Measurements from ENCODE around the gene LDB1.

The LDB1 gene, protein sequence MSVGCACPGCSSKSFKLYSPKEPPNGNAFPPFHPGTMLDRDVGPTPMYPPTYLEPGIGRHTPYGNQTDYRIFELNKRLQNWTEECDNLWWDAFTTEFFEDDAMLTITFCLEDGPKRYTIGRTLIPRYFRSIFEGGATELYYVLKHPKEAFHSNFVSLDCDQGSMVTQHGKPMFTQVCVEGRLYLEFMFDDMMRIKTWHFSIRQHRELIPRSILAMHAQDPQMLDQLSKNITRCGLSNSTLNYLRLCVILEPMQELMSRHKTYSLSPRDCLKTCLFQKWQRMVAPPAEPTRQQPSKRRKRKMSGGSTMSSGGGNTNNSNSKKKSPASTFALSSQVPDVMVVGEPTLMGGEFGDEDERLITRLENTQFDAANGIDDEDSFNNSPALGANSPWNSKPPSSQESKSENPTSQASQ

DNA sequence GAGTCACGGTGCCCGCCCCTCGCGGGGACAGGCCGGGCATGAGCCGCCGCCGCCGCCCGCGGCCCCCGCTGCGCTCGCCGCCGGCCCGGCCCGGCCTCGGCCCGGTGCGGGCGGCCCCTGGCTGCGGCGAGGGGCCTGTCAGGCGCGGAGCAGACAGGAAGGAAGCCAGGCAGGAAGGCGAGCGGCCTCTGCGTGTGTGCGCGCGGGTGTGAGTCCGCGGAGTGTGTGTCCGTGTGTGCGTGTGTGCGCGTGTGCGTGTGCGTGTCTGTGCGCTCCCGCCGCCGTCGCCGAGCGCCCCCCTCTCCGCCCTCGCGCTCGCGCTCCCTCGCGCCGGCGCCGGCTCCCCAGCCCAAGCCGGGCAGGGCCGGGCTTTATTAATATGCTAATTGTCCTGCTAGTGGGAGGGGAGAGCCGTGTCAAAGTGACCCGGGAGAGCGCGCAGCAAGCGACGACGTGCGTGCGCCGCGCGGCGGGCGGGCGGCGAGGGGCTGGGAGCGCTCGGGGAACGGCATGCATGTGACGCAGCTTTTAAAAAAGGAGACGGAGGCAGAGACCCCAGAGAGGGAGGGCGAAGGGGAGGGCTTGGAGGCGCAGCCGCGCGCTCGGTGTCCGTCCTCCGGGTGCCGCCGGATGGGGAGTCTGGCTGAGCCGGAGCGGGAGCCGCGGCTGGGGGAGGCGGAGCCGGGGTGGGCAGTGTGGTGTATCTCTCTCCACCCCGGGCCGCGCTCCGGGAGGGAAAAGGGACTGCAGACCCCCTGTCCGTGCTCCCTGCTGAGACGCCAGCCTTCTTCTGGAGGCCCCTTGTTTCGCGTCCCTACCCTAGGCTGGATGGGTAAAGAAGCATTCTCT is at the start of gene LDB1:
Gene LDB1 (minus strand): TSS at position 227 of the 849 bp plus-strand sequence. CDS start 258 bp downstream, outside the sequence.
- peak; percentile 91 to 93 for DNase-seq

DNA sequence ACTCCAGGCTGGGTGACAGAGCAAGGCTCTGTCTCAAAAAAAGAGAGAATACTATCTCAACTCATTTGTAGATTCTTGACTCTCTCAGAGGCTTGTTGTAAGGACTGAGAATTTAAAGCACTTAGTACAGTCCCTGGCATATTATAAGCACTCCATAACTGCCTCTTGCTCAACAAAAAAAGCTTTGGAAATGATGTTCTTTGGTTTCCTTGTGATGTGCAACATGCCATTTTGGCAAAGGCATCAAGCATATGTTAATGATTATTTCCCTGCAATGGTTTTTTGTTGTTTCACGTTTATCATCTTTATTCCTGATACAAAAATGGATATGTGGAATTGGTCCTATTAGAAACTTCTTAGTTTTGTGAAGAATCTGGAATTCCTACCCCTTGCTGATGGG is 47.7 kb upstream of the LDB1 start:
- no peak for DNase-seq

DNA sequence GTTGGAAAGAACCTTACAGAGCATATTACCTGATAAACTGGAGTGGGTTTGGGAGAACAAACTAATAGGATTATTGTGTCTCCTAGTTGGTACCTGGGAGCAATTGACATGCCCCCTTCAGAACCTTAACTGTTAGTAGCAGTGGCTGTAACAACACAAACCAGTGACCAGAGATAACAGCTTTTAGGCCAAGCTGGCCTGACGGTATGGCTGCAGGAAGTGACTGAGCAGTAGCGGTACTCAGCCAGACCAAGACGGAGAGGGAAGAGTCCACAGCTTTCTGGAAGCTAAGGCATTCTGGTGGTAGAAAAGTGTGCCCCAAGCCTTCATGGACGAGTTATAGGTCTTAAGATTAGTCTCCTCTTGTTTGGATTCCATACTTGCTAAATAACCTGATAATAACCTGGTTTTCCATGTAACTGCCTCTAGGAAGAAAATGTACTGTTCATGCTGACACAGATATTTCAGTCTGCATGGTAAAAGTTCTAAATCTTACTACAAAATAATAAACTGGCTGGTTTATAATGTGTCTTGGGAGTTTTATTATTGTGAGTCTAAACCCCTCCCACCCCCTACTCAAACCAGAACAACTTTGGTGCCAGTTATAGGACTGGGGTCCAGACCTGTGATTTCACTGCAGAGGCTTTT is 43.3 kb upstream of the LDB1 start:
- DNase-seq = no peak

DNA sequence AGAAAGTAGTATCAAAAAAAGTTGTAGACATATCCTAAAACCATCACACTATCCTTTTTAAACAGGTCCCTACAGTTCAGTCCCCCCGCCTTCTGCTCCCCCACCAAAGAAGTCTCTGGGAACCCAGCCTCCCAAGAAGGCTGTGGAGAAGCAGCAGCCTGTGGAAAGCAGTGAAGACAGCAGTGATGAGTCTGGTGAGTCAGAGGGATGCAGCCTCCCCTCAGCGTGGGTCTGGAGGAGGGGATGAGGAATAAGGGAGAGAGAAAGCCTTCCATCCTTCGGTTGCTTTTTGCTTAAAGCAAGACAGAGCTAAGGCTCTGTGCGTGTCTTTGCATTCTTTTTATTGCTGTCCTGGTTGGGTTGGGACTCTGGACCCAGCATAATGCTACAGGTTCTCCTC is 39.7 kb upstream of the LDB1 start:
- no peak for DNase-seq

DNA sequence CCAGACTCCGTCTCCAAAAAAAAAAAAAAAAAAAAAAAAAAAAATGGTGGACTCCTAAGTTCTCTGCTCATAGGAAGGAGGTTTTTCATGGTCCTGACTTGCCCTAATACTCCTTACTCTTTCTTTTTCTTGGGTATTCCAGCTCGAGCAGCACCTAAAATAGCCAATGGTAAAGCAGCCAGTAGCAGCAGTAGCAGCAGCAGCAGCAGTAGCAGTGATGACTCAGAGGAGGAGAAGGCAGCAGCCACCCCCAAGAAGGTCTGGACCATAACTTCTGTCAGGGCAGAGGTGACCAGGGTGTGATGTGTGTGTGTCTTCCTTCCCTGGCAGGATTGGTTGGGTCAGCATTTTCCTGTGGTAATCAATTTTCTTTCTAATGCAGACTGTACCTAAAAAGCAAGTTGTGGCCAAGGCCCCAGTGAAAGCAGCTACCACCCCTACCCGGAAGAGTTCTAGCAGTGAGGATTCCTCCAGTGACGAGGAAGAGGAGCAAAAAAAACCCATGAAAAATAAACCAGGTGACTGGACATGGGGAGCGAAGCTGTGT is 39.0 kb upstream of the LDB1 start:
- no peak for DNase-seq

DNA sequence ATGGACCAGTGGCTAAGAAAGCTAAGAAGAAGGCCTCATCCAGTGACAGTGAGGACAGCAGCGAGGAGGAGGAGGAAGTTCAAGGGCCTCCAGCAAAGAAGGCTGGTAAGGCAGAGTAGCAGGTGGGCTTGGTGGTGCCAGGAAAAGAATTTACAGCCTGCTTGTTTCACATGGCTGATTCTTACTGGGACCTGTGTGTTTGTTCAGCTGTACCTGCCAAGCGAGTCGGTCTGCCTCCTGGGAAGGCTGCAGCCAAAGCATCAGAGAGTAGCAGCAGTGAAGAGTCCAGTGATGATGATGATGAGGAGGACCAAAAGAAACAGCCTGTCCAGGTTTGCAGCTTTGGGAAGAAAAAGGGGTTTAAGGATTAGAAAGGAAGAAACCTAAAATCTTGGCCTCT is 37.1 kb upstream of the LDB1 start:
- no peak for DNase-seq

DNA sequence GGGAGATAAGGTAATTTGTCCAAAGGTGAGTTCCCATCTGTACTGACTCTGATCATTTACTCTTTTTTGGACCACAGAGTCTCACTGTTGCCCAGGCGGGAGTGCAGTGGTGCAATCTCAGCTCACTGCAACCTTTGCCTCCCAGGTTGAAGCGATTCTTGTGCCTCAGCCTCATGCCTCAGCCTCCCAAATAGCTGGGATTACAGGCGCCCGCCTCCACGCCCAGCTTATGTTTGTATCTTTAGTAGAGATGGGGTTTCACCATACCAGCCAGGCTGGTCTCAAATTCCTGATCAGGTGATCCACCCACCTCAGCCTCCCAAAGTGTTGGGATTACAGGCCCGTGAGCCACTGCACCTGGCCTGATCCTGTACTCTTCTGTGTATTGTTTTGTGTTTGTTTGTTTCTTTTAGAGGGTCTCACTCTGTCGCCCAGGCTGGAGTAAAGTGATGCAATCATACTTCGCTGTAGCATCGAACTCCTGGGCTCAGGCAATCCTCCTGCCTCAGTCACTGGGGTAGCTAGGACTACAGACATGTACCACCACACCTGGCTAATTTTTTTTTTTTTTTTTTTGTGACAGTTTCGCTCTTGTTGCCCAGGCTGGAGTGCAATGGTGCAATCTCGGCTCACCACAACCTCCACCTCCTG is 34.4 kb upstream of the LDB1 start:
- no peak for DNase-seq

DNA sequence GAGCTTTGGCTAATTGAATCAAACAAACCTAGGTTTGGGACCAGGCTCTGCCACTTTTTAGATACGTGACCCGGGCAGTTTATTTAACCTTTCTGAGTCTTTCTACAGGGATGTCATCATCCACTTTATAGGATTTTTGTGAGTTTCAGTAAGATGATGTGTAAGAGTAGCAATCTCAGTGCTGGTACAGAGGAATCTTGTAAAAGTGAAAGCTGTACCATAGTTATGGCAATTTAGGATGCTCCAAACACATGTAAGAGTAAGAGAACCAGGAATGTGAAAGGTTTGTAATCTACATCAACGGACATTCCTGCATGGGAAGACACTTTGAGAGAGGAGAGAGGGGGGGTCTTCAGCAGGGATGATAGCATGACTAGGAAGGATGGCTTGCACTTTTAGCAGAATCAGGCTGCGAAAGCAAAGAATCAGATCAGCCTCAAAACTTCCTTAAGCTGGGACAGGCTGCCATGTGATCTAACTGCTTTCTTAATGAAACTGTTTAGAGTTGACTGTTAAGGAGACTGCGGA is 33.0 kb upstream of the LDB1 start:
- DNase-seq = no peak

DNA sequence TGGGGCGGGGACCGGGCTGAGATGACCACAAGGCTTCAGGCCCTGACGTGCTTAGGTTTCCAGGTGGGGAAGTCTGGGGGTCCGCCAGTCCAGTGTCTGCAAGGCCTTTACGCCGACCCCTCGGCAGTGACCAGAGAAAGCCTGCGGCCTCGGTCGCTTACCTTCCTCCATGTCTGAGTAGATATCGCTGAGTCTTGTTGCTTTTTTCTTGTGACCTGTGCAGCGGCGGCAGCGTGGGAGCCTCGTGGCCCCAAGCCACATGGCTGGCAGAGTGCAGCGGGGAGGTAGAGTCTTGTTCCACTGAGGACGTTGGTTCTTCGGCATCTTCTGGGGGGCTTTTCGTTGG is 32.4 kb upstream of the LDB1 start:
- peak; percentile 35 to 38 for DNase-seq

DNA sequence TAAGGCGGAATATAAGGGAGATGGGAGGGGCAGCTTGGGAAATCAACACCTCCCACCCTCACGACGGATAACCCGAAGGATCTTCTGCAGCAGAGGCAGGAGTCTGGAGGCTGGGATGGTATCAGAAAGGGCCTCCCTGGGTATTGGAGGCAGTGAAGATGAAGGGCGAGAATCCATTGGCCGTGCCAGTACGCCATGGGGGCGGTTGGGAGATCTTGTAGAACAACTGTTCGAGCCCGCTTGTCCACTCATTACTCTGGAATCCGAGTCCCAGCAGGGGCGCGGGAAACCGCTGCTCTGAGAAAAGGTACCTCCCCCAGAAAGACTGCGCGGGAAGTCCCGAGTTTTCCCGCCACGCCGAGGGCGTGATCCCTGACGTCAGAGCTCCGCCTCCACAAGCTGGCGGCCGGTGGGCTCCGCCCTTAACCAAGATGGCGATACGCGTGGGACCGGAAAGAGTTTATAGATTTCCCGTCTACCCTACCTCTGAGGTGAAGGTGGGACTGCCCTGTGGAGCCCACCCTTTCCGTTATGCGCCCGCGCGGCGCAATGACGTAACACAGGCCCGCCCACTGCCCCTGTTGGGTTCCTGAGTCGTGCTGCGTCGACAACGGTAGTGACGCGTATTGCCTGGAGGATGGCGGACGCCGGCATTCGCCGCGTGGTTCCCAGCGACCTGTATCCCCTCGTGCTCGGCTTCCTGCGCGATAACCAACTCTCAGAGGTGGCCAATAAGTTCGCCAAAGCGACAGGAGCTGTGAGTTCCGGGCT is 31.8 kb upstream of the LDB1 start, which contains the start of gene NOLC1:
Gene NOLC1 (plus strand): TSS at position 616 of the 771 bp plus-strand sequence. CDS start 22 bp downstream, at position 638.
- peak; percentile 99 for DNase-seq

DNA sequence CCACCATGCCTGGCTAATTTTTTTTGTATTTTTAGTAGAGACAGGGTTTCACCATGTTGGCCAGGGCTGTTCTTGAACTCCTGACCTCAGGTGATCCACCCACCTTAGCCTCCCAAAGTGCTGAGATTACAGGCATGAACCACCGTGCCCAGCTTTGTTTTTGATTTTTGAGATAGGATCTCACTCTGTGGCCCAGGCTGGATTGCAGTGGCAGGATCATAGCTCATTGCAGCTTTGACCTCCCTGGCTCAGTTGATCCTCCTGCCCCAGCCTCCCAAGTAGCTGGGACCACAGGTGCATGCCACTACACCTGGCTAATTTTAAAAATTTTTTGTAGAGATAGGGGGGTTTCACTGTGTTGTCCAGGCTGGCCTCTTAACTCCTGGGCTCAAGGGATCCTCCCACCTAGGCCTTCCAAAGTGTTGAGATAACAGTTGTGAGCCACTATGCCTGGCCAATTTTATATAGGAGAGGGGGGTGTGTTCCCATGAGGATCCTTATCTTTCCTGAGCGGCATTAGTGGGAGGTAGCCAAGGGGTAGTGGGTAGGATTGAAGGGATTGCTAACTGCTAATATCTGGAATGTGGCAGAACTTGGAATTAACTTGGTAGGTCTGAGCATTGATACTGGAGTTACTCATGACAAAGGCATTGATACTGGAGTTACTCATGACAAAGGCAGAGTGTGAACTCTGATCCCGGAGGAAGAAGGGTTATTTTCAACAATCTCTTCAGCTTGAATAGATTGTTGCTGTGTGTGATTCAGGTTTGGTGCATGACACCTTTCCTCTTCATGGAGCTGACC is 31.0 kb upstream of the LDB1 start:
- no peak for DNase-seq

DNA sequence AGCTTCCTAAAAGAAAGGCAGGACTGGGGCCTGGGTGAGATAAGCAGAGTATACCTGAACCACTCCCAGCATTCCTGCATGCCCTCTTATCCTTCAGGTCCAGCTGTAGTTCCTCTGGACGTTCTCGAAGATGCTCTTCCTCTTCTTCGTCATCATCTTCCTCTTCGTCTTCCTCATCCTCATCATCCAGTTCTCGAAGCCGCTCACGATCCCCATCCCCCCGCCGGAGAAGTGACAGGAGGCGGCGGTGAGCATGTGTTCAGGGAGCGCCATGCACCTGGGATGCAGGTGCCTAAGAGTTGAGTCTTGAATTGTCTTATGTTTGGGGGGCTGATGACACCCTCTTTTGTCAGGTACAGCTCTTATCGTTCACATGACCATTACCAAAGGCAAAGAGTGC is 28.1 kb upstream of the LDB1 start:
- no peak for DNase-seq

DNA sequence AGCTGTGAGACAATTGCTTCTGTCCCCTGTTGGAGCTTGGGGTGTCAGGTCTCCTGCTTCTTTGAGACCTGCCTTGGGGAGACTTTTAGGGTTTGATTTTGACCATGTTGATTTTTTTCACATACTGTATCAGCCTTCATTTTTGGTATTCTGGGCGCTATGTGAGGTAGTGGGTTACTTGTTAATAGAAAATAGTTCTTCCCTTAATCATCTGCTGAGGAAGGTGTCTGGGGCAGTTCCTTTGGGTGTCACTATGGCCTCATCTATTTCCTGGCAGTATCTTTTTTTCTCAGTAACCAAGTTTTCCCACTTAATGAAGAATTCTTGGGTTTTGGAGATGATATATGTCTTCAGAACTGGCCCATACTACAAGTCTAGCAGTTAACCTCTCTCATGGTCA is 27.4 kb upstream of the LDB1 start:
- no peak for DNase-seq

DNA sequence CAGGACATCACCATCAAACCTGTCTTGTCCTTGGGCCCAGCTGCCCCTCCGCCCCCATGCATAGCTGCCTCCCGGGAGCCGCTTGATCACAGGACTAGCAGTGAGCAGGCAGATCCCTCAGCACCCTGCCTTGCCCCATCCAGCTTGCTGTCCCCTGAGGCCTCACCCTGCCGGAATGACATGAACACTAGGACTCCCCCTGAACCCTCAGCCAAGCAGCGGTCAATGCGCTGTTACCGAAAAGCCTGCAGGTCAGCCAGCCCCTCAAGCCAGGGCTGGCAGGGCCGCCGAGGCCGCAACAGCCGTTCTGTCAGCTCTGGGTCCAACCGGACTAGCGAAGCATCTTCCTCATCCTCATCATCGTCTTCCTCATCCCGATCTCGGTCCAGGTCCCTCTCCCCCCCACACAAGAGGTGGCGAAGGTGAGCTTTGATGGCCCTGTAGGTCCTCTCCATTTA is 26.8 kb upstream of the LDB1 start:
- no peak for DNase-seq

DNA sequence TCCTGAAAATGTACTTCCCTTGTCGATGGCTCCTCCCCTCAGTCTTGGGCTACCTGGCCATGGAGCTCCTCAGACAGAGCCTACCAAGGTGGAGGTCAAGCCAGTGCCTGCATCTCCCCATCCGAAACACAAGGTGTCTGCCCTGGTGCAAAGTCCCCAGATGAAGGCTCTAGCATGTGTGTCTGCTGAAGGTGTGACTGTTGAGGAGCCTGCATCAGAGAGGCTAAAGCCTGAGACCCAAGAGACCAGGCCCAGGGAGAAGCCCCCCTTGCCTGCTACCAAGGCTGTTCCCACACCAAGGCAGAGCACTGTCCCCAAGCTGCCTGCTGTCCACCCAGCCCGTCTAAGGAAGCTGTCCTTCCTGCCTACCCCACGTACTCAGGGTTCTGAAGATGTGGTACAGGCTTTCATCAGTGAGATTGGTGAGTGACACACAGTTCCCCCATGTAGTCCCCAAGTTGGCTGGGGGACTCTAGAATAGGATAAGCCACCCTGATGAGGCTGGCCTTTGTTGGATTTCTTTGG is 21.5 kb upstream of the LDB1 start:
- DNase-seq = no peak

DNA sequence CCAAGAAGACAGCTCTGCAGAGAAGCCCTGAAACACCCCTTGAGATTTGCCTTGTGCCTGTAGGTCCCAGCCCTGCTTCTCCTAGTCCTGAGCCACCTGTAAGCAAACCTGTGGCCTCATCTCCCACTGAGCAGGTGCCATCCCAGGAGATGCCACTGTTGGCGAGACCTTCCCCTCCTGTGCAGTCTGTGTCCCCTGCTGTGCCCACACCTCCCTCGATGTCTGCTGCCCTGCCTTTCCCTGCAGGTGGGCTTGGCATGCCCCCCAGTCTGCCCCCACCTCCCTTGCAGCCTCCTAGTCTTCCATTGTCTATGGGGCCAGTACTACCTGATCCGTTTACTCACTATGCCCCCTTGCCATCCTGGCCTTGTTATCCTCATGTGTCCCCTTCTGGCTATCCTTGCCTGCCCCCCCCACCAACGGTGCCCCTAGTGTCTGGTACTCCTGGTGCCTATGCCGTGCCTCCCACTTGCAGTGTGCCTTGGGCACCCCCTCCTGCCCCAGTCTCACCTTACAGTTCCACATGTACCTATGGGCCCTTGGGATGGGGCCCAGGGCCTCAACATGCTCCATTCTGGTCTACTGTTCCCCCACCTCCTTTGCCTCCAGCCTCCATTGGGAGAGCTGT is 20.9 kb upstream of the LDB1 start:
- no peak for DNase-seq

DNA sequence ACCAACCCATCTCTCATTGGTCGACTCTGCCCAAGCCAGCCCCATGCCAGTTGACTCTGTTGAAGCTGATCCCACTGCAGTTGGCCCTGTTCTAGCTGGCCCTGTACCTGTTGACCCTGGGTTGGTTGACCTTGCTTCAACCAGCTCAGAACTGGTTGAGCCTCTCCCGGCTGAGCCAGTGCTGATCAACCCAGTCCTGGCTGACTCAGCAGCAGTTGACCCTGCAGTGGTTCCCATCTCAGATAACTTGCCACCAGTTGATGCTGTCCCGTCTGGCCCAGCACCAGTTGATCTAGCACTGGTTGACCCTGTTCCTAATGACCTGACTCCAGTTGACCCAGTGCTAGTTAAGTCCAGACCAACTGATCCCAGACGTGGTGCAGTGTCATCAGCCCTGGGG is 20.1 kb upstream of the LDB1 start:
- no peak for DNase-seq

DNA sequence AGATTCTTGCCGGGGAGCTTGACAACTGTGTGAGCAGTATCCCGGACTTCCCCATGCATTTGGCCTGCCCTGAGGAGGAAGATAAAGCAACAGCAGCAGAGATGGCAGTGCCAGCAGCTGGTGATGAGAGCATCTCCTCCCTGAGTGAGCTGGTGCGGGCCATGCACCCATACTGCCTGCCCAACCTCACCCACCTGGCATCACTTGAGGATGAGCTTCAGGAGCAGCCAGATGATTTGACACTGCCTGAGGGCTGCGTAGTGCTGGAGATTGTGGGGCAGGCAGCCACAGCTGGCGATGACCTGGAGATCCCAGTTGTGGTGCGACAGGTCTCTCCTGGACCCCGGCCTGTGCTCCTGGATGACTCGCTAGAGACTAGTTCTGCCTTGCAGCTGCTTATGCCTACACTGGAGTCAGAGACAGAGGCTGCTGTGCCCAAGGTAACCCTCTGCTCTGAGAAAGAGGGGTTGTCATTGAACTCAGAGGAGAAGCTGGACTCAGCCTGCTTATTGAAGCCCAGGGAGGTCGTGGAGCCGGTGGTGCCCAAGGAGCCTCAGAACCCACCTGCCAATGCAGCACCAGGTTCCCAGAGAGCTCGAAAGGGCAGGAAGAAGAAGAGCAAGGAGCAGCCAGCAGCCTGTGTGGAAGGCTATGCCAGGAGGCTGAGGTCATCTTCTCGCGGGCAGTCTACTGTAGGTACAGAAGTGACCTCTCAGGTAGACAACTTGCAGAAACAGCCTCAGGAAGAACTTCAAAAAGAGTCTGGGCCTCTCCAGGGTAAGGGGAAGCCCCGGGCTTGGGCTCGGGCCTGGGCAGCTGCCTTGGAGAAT is 19.3 kb upstream of the LDB1 start:
- DNase-seq = no peak

DNA sequence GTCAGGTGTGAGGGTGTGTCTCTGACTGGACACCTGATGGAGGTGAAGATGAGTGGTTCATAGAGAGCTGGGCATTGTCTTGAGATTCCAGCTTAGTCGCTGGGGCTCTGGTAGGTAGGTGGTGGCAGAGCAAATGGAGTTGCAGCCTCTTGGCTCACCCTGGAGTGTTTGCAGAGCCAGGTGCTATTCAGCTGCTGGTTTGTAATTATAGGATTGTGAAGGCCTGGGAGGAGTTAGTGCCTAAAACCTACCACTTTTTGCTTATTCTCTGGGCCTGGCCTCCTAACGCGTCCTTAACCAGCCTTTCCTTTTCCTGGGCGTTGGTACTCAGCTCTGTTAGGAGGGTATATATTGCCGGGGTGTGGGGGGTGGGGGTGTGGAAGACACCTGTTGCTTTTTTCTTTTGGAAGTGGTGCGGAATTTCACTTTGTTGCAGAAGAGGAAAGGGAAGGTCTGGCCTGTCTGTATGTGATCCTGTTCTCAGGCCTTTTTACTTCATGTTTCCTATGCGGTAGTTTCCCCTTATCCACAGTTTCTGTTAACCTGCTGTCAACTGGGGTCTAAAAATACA is 15.9 kb upstream of the LDB1 start:
- DNase-seq = no peak

All from Kasumi-1 (cell line).